ENCODE measurements around the gene ATAD3B. TPM values are rescaled to one million over a fixed set of nuclear protein-coding genes. Genes with fewer than 3 reads are reported as not detected.

The ATAD3B gene
- total and polyA plus RNA-seq, 2 donors (not counting 3 experiments of a cell fraction or from before 2014, with no cell fraction given): 20.5 to 48.2 TPM

DNA sequence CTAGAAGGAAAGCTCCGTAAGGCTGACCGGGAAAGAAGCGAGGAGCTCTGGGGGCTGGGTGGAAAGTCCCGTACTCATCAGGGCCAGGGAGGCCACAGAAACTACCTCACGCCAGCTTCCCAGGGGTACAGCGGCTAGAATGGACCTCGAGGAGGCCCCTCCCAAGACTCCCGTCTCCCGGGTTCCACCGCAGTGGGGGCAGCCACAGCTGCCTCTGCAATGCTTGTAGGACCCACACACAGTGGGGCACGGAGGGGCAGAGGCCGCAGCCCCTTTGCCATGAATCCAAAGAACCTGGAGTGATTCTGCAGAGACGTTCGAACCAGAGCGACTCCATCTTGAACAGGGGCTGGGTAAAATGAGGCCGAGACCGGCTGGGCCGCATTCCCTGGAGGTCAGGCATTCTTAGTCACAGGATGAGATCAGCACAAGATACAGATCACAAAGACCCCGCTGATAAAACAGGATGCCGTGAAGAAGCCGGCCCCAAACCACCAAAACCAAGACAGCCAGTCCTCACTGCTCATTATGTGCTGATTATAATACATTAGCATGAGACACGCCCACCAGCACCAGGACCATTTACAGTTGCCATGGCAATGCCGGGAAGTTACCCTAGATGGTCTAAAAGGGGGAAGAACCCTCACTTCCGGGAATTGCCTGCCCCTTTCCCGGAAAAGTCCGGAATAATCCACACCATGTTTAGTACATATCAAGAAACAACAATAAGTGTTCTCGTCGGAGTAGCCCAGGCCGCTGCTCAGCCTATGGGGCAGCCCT lies 48.9 kb upstream of the ATAD3B start:
- Histone ChIP-seq H3K27ac (ENCODE audit: insufficient read depth, low read depth, low read length) (no peak overlapping the region), H3K4me3 (replicated peaks in 1 of 3; ENCODE audit: insufficient read depth in 1 of 3, low read depth in 1 of 3, low read length in 3 of 3) (no peak overlapping the region), H3K9me1 (replicated peaks; ENCODE audit: control insufficient read depth, extremely low read depth, insufficient read depth, low read length) (no peaks in the 10 kb centered on the region), H3K36me3 (ENCODE audit: control insufficient read depth in 2 of 2, extremely low read depth in 1 of 2, insufficient read depth in 2 of 2, low read length in 2 of 2) (no peaks in the 10 kb centered on the region), H3K9me3 (replicated peaks; ENCODE audit: control insufficient read depth, insufficient read depth, low read length) (no peaks in the 10 kb centered on the region), H3K4me1 (ENCODE audit: control insufficient read depth, extremely low read depth, insufficient read depth, low read length) (peaks cover 3% of the 10 kb centered on the region), H3K4me2 (ENCODE audit: insufficient read depth, low read length) (no peak overlapping the region), H3K27me3 (ENCODE audit: control insufficient read depth in 2 of 2, insufficient read depth in 2 of 2, low read length in 2 of 2) (no peaks in the 10 kb centered on the region), H3K9ac (replicated peaks; ENCODE audit: extremely low read depth, insufficient read depth, low read length) (no peak overlapping the region), H2AFZ (ENCODE audit: low read depth, low read length) (peak overlapping the region; percentile 4), H3K79me2 (ENCODE audit: control insufficient read depth, insufficient read depth, low read length) (no peaks in the 10 kb centered on the region), H4K20me1 (replicated peaks; ENCODE audit: control insufficient read depth, extremely low read depth, insufficient read depth, low read length) (no peaks in the 10 kb centered on the region)
- DNase-seq (ENCODE audit: low read depth, low spot score): no peak
- ChIA-PET POLR2A (no interaction called here), CTCF (interaction anchor here (0.6 to 1.7 kb wide), 2 partner anchors 15 to 18 kb away, joined by 3 to 4 read pairs; no protein-coding TSS in a partner anchor)
- intact Hi-C loops (cut with micrococcal nuclease): no loop called here
- dilution Hi-C loops (cut with MboI; ENCODE audit: extremely low pct_ligation_motif_present, low sequenced_read_pairs): no loop called here
- peak; percentile 72 for TF ChIP-seq GATA2 (IDR thresholded peaks at IDR 0.05; ENCODE audit: insufficient read depth, insufficient read length, low read depth, low read length)
- TF ChIP-seq FOS (IDR thresholded peaks at IDR 0.05; ENCODE audit: borderline replicate concordance, insufficient read depth, low read length): no peak
- TF ChIP-seq JUN (IDR thresholded peaks at IDR 0.05; ENCODE audit: borderline replicate concordance, insufficient read depth, insufficient read length, low read depth): no peak
- peak; percentile 28 for FAIRE-seq
- BruUV-seq (replicated peaks): no TSS peak

DNA sequence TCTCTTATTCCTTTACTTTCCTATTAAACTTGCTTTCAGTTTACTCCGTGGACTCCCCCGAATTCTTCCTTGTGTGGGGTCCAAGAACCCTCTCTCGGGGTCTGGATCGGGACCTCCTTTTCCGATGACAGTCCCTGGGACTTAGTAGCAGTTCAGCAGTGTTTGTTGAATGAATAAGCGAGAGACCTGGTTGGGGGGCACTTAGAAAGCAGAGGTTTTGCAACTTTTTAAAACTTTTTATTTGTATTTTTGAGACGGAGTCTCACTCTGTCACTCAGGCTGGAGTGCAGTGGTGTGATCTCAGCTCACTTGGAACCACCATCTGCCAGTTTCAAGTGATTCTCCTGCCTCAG lies 48.3 kb upstream of the ATAD3B start:
- H3K9me3 ChIP-seq (replicated peaks; ENCODE audit: control insufficient read depth, insufficient read depth, low read length): no peaks in the 10 kb centered on the region
- H3K4me2 ChIP-seq (ENCODE audit: insufficient read depth, low read length): no peak overlapping the region
- FAIRE-seq (no peak), DNase-seq (ENCODE audit: low read depth, low spot score) (no peak)
- intact Hi-C loops (cut with micrococcal nuclease) (no loop called here), dilution Hi-C loops (cut with MboI; ENCODE audit: extremely low pct_ligation_motif_present, low sequenced_read_pairs) (no loop called here)
- H3K36me3 ChIP-seq (ENCODE audit: control insufficient read depth in 2 of 2, extremely low read depth in 1 of 2, insufficient read depth in 2 of 2, low read length in 2 of 2): no peaks in the 10 kb centered on the region
- no peaks in the 10 kb centered on the region for H3K79me2 ChIP-seq (ENCODE audit: control insufficient read depth, insufficient read depth, low read length)
- H3K9me1 ChIP-seq (replicated peaks; ENCODE audit: control insufficient read depth, extremely low read depth, insufficient read depth, low read length): no peaks in the 10 kb centered on the region
- no peak overlapping the region for H2AFZ ChIP-seq (ENCODE audit: low read depth, low read length)
- H3K9ac ChIP-seq (replicated peaks; ENCODE audit: extremely low read depth, insufficient read depth, low read length): no peak overlapping the region
- no peaks in the 10 kb centered on the region for H3K27me3 ChIP-seq (ENCODE audit: control insufficient read depth in 2 of 2, insufficient read depth in 2 of 2, low read length in 2 of 2)
- POLR2A ChIA-PET: no interaction called here
- H3K4me3 ChIP-seq (replicated peaks in 1 of 3; ENCODE audit: insufficient read depth in 1 of 3, low read depth in 1 of 3, low read length in 3 of 3): no peak overlapping the region
- no peak for TF ChIP-seq GATA2 (IDR thresholded peaks at IDR 0.05; ENCODE audit: insufficient read depth, insufficient read length, low read depth, low read length)
- no peak for TF ChIP-seq JUN (IDR thresholded peaks at IDR 0.05; ENCODE audit: borderline replicate concordance, insufficient read depth, insufficient read length, low read depth)
- TF ChIP-seq, protein P1, sequence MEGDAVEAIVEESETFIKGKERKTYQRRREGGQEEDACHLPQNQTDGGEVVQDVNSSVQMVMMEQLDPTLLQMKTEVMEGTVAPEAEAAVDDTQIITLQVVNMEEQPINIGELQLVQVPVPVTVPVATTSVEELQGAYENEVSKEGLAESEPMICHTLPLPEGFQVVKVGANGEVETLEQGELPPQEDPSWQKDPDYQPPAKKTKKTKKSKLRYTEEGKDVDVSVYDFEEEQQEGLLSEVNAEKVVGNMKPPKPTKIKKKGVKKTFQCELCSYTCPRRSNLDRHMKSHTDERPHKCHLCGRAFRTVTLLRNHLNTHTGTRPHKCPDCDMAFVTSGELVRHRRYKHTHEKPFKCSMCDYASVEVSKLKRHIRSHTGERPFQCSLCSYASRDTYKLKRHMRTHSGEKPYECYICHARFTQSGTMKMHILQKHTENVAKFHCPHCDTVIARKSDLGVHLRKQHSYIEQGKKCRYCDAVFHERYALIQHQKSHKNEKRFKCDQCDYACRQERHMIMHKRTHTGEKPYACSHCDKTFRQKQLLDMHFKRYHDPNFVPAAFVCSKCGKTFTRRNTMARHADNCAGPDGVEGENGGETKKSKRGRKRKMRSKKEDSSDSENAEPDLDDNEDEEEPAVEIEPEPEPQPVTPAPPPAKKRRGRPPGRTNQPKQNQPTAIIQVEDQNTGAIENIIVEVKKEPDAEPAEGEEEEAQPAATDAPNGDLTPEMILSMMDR (IDR thresholded peaks at IDR 0.05; ENCODE audit: extremely low read depth in 1 of 2, insufficient read depth in 1 of 2, low read depth in 1 of 2, low read length in 2 of 2): no peak
- TF ChIP-seq MYC (IDR thresholded peaks at IDR 0.05; ENCODE audit: low read depth, low read length): no peak
- no peak for TF ChIP-seq FOS (IDR thresholded peaks at IDR 0.05; ENCODE audit: borderline replicate concordance, insufficient read depth, low read length)
- TF ChIP-seq POLR2AphosphoS5 (IDR thresholded peaks at IDR 0.05; ENCODE audit: insufficient read depth, low read depth, low read length): no peak
- TF ChIP-seq, protein P2, sequence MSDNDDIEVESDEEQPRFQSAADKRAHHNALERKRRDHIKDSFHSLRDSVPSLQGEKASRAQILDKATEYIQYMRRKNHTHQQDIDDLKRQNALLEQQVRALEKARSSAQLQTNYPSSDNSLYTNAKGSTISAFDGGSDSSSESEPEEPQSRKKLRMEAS (IDR thresholded peaks at IDR 0.05; ENCODE audit: insufficient read depth, insufficient read length): no peak
- TF ChIP-seq EZH2 (IDR thresholded peaks at IDR 0.05; ENCODE audit: borderline replicate concordance, low read depth, low read length, severe bottlenecking): no peak
- TF ChIP-seq POLR2A (IDR thresholded peaks at IDR 0.05; ENCODE audit: low read depth, low read length): no peak
- no peaks in the 10 kb centered on the region for H4K20me1 ChIP-seq (replicated peaks; ENCODE audit: control insufficient read depth, extremely low read depth, insufficient read depth, low read length)
- CTCF ChIA-PET: interaction anchor here (1.0 to 2.9 kb wide), 2 partner anchors 18 to 31 kb away, joined by 3 to 8 read pairs; no protein-coding TSS in a partner anchor
- H3K4me1 ChIP-seq (ENCODE audit: control insufficient read depth, extremely low read depth, insufficient read depth, low read length): peaks cover 3% of the 10 kb centered on the region
- H3K27ac ChIP-seq (ENCODE audit: insufficient read depth, low read depth, low read length): no peak overlapping the region
- no TSS peak for BruUV-seq (replicated peaks)
